Mammary epithelial cell (primary cell): Measurements from ENCODE around the gene FBLN5.

ENCODE experiments used
- CTCF ChIP-seq, 2 donors: IDR thresholded peaks in 1 of 2; conservative IDR thresholded peaks in 1 of 2; 2 replicates each; pipeline ENCODE4 v1.5.1; 2011 to 2012; ENCODE audit warnings: inconsistent platforms in 2 of 2, low read length in 2 of 2, mild to moderate bottlenecking in 2 of 2, control low read depth in 1 of 2, low read depth in 1 of 2; ENCODE audit not compliant: insufficient read depth in 1 of 2; ENCODE audit errors: extremely low read depth in 1 of 2
- EZH2 ChIP-seq: IDR thresholded peaks from 2 replicates; pipeline ENCODE4 v1.6.1; 2012; ENCODE audit warnings: low read length, inconsistent platforms, borderline replicate concordance

- TF ChIP-seq CTCF (conservative IDR thresholded peaks at IDR 0.05 in 1 of 2, IDR thresholded peaks at IDR 0.05 in 1 of 2; ENCODE audit: extremely low read depth in 1 of 2, insufficient read depth in 1 of 2, low read depth in 1 of 2, low read length in 2 of 2) (no peak), EZH2 (no peak)
These were observed 11.9 kb downstream of the FBLN5 start for GRCh38 chr14:91935586-91935985.
